IgD-negative memory B cell (primary cell): ENCODE data around the gene DCN. TPM values are rescaled to one million over a fixed set of nuclear protein-coding genes. Genes with fewer than 3 reads are reported as not detected.
"Not testable (repeated sequence)": the region's sequence is repeated elsewhere in the genome, so short reads cannot be mapped to it uniquely, and the experiment has no call there.

Experiments
- H3K27ac Mint-ChIP-seq, 3 donors: one replicate each; pipeline ENCODE4 v1.8.0; 2020 to 2022; ENCODE audit warnings: mild to moderate bottlenecking in 3 of 3, mixed read lengths in 3 of 3, moderate library complexity in 1 of 3
- H3K27me3 Mint-ChIP-seq: one replicate; pipeline ENCODE4 v1.8.0; 2021; ENCODE audit warnings: mixed read lengths
- H3K36me3 Mint-ChIP-seq: one replicate; pipeline ENCODE4 v1.8.0; 2020; ENCODE audit warnings: mild to moderate bottlenecking, mixed read lengths
- H3K4me1 Mint-ChIP-seq, 3 donors: one replicate each; pipeline ENCODE4 v1.8.0; 2020 to 2022; ENCODE audit warnings: mixed read lengths in 3 of 3, mild to moderate bottlenecking in 1 of 3
- H3K4me3 Mint-ChIP-seq, 4 donors: one replicate each; pipeline ENCODE4 v1.8.0; 2020 to 2022; ENCODE audit warnings: mild to moderate bottlenecking in 4 of 4, mixed read lengths in 4 of 4, moderate library complexity in 3 of 4
- H3K9me3 Mint-ChIP-seq, 3 donors: one replicate each; pipeline ENCODE4 v1.8.0; 2020 to 2021; ENCODE audit warnings: mixed read lengths in 3 of 3, mild to moderate bottlenecking in 1 of 3
- polyA plus RNA-seq: library from polyadenylated mRNA; unstranded; fragments of 300-500 nt; fragmentation: Illumina TruSeq; gene quantifications from one replicate; pipeline ENCODE4 v1.2.3, GENCODE V29; 2021

Gene DCN
- not detected for polyA plus RNA-seq

GRCh38 chr12:91182636-91183455 lies at the start of gene DCN:
Gene DCN, minus strand, starts transcription at chr12:91182817. Its CDS starts 4,265 bp downstream, at chr12:91178552.
- H3K27me3 Mint-ChIP-seq, result peaks cover 3% of the 10 kb centered on the region
- no peak within 1 kb of the TSS for H3K4me3 Mint-ChIP-seq
- H3K9me3 Mint-ChIP-seq, result no peaks in the 10 kb centered on the region
- no peak within 1 kb of the TSS for H3K27ac Mint-ChIP-seq
- H3K4me1 Mint-ChIP-seq, result peaks cover 0 to 4% (median 0%) of the 10 kb centered on the region in 3 donors
- no peaks in the 10 kb centered on the region for H3K36me3 Mint-ChIP-seq

DNA sequence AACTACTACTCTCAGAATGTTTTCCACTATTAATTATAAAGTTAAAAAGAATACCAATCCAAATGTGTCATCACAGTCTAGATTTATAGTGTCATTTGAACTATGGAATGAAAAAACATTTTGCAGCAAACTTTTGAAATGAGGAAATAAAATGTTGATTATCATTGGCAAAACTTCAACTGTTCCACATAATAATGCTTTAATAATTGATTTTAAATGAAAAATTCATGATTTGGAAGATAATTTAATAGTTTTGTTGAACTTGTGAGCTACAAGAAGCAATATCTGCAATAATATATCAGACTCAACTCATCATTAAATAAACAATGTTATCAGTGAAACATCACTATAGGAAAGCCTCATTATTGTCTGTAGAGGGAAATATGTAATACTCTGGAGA lies 48.2 kb upstream of the DCN start:
- no peaks in the 10 kb centered on the region for H3K4me1 Mint-ChIP-seq
- H3K9me3 Mint-ChIP-seq, result no peaks in the 10 kb centered on the region
- no peak overlapping the region for H3K4me3 Mint-ChIP-seq
- H3K27ac Mint-ChIP-seq, result no peak overlapping the region
- H3K36me3 Mint-ChIP-seq, result no peaks in the 10 kb centered on the region
- no peaks in the 10 kb centered on the region for H3K27me3 Mint-ChIP-seq

DNA sequence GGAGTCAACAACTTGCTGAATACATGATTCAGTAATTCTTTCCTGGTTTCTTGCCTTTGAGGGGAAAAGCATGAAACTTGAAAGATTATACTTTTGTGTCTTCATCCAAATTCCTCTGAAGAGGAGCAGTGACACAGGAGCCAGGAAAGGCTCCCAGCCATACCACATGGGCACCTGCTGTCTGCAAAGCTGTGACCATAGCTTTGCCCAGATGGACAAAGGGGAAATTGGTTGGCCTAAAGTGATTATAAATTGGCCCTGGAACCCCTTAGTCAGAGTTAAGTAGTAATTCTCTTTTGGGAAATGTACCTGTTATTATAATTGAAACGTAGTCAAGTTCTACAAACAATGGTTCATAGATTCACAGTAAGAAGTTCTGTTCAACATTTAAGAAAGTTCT lies 44.3 kb upstream of the DCN start:
- Mint-ChIP-seq H3K4me3 (no peak overlapping the region), H3K4me1 (no peaks in the 10 kb centered on the region), H3K27ac (no peak overlapping the region), H3K9me3 (no peaks in the 10 kb centered on the region), H3K36me3 (no peaks in the 10 kb centered on the region), H3K27me3 (no peaks in the 10 kb centered on the region)

- Mint-ChIP-seq H3K27me3 (no peaks in the 10 kb centered on the region), H3K9me3 (no peaks in the 10 kb centered on the region), H3K27ac (no peak overlapping the region), H3K36me3 (no peaks in the 10 kb centered on the region), H3K4me3 (no peak overlapping the region), H3K4me1 (no peaks in the 10 kb centered on the region)
Measured at GRCh38 chr12:91225316-91225715, 42.7 kb upstream of the DCN start.

- H3K27ac Mint-ChIP-seq, result peak overlapping the region in 1 of 3 donors; percentile 33
- no peaks in the 10 kb centered on the region for H3K27me3 Mint-ChIP-seq
- no peaks in the 10 kb centered on the region for H3K4me1 Mint-ChIP-seq
- no peaks in the 10 kb centered on the region for H3K36me3 Mint-ChIP-seq
- H3K4me3 Mint-ChIP-seq, result no peak overlapping the region
- H3K9me3 Mint-ChIP-seq, result no peaks in the 10 kb centered on the region
Measured at GRCh38 chr12:91224401-91224800, 41.8 kb upstream of the DCN start.

GRCh38 chr12:91222746-91223145 lies 40.1 kb upstream of the DCN start:
- Mint-ChIP-seq H3K4me1 (no peaks in the 10 kb centered on the region), H3K36me3 (no peaks in the 10 kb centered on the region), H3K4me3 (no peak overlapping the region), H3K9me3 (no peaks in the 10 kb centered on the region), H3K27ac (no peak overlapping the region), H3K27me3 (no peaks in the 10 kb centered on the region)

GRCh38 chr12:91219919-91220318 lies 37.3 kb upstream of the DCN start:
- Mint-ChIP-seq H3K9me3 (no peaks in the 10 kb centered on the region), H3K27ac (no peak overlapping the region), H3K36me3 (no peaks in the 10 kb centered on the region), H3K27me3 (no peaks in the 10 kb centered on the region), H3K4me3 (no peak overlapping the region), H3K4me1 (no peaks in the 10 kb centered on the region)

DNA sequence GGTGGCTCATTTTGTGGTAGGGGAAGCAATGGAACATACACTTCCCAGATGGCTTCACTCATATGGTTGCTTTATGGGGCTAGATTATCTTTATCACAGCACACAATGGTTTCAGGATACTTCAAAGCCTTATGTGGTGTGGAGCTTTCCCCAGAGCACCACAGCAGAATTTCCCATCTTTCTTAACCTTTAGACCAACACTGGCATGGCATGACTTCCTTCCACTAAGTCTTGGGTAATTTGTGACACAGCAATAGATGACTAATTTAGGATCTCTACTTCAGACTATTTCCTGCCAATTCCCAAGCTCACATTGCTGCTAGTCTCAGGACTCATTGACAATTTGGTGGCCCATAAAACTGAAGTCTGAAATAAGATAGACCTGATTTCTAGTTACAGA lies 36.9 kb upstream of the DCN start:
- no peaks in the 10 kb centered on the region for H3K27me3 Mint-ChIP-seq
- H3K9me3 Mint-ChIP-seq, result no peaks in the 10 kb centered on the region
- no peaks in the 10 kb centered on the region for H3K4me1 Mint-ChIP-seq
- no peaks in the 10 kb centered on the region for H3K36me3 Mint-ChIP-seq
- no peak overlapping the region for H3K4me3 Mint-ChIP-seq
- no peak overlapping the region for H3K27ac Mint-ChIP-seq

GRCh38 chr12:91216871-91217270 lies 34.3 kb upstream of the DCN start:
- H3K9me3 Mint-ChIP-seq, result peaks cover 0 to 4% (median 3%) of the 10 kb centered on the region in 3 donors
- H3K27ac Mint-ChIP-seq, result no peak overlapping the region
- no peaks in the 10 kb centered on the region for H3K27me3 Mint-ChIP-seq
- no peaks in the 10 kb centered on the region for H3K36me3 Mint-ChIP-seq
- H3K4me3 Mint-ChIP-seq, result no peak overlapping the region
- no peaks in the 10 kb centered on the region for H3K4me1 Mint-ChIP-seq

- H3K4me3 Mint-ChIP-seq, result no peak overlapping the region
- no peaks in the 10 kb centered on the region for H3K36me3 Mint-ChIP-seq
- no peaks in the 10 kb centered on the region for H3K27me3 Mint-ChIP-seq
- H3K4me1 Mint-ChIP-seq, result no peaks in the 10 kb centered on the region
- no peak overlapping the region for H3K27ac Mint-ChIP-seq
- peaks cover 0 to 4% (median 3%) of the 10 kb centered on the region in 3 donors for H3K9me3 Mint-ChIP-seq
Measured at GRCh38 chr12:91215940-91216454, 33.4 kb upstream of the DCN start.

- H3K9me3 Mint-ChIP-seq, result peaks cover 0 to 10% (median 3%) of the 10 kb centered on the region in 3 donors
- peaks cover 2% of the 10 kb centered on the region for H3K27me3 Mint-ChIP-seq
- H3K4me1 Mint-ChIP-seq, result no peaks in the 10 kb centered on the region
- H3K4me3 Mint-ChIP-seq, result no peak overlapping the region
- no peak overlapping the region for H3K27ac Mint-ChIP-seq
- H3K36me3 Mint-ChIP-seq, result no peaks in the 10 kb centered on the region
Measured at GRCh38 chr12:91211866-91212265, 29.2 kb upstream of the DCN start.

DNA sequence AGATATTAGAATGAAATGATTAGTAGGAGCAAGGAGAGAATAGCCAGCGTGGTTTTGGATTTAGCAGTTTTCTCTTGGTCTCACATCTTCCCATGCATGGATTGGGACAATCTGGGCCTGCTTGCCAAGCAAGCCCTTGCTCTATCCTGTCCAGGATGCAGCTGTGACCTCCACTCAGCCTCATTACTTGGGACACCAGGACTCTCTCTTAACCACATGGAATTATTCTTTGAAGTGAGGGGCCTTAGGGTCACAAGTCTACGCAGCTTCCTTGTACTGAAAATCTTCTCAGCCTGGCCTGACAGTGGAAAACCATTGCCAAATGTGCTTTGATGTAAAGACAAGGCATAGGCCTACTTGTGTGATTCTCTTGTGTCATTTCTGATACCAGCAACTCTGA lies 28.0 kb upstream of the DCN start:
- no peaks in the 10 kb centered on the region for H3K4me1 Mint-ChIP-seq
- H3K9me3 Mint-ChIP-seq, result peaks cover 0 to 10% (median 6%) of the 10 kb centered on the region in 3 donors
- no peaks in the 10 kb centered on the region for H3K36me3 Mint-ChIP-seq
- H3K27ac Mint-ChIP-seq, result no peak overlapping the region
- H3K27me3 Mint-ChIP-seq, result peaks cover 2% of the 10 kb centered on the region
- no peak overlapping the region for H3K4me3 Mint-ChIP-seq

DNA sequence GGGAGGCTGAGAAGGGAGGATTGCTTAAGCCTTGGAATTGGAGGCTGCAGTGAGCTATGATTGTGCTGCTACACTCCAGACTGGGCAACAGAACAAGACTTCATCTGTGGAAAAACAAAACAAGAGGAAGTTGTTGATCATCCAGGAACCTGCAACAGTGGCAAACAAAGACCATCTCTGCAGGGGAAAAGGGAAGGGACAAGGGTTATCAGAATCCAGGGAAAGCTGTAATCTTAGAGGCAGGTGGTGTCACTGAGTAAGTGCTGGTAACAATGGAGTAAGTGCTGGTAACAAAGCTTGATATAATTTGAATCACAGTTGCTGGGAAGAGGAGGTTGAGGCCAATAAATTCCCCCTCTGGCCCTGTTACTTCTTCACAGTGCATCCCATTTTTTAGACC lies 27.5 kb upstream of the DCN start:
- Mint-ChIP-seq H3K4me1 (no peaks in the 10 kb centered on the region), H3K36me3 (no peaks in the 10 kb centered on the region), H3K27me3 (peaks cover 2% of the 10 kb centered on the region), H3K27ac (no peak overlapping the region), H3K9me3 (peaks cover 0 to 10% (median 6%) of the 10 kb centered on the region in 3 donors), H3K4me3 (no peak overlapping the region)

DNA sequence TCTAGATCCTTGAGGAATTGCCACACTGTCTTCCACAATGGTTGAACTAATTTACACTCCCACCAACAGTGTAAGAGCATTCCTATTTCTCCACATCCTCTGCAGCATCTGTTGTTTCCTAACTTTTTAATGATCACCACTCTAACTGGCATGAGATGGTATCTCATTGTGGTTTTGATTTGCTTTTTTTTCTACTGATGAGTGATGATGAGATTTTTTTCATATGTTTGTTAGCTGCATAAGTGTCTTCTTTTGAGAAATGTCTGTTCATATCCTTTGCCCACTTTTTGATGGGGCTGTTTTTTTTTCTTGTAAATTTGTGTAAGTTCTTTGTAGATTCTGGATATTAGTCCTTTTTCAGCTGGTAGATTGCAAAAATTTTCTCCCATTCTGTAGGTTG lies 24.7 kb upstream of the DCN start:
- not testable (repeated sequence) for H3K4me1 Mint-ChIP-seq, H3K36me3 Mint-ChIP-seq, H3K27ac Mint-ChIP-seq, H3K27me3 Mint-ChIP-seq, H3K9me3 Mint-ChIP-seq, H3K4me3 Mint-ChIP-seq

GRCh38 chr12:91205811-91206210 lies 23.2 kb upstream of the DCN start:
- H3K27ac Mint-ChIP-seq, result no peak overlapping the region
- H3K4me3 Mint-ChIP-seq, result no peak overlapping the region
- H3K4me1 Mint-ChIP-seq, result peaks cover 0 to 2% (median 2%) of the 10 kb centered on the region in 3 donors
- peaks cover 1 to 5% (median 3%) of the 10 kb centered on the region in 3 donors for H3K9me3 Mint-ChIP-seq
- H3K36me3 Mint-ChIP-seq, result no peaks in the 10 kb centered on the region
- peaks cover 2% of the 10 kb centered on the region for H3K27me3 Mint-ChIP-seq

- no peaks in the 10 kb centered on the region for H3K27me3 Mint-ChIP-seq
- peaks cover 0 to 2% (median 2%) of the 10 kb centered on the region in 3 donors for H3K4me1 Mint-ChIP-seq
- no peaks in the 10 kb centered on the region for H3K36me3 Mint-ChIP-seq
- H3K9me3 Mint-ChIP-seq, result peaks cover 1 to 5% (median 4%) of the 10 kb centered on the region in 3 donors
- H3K27ac Mint-ChIP-seq, result no peak overlapping the region
- no peak overlapping the region for H3K4me3 Mint-ChIP-seq
Measured at GRCh38 chr12:91204421-91204820, 21.8 kb upstream of the DCN start.
